ENCODE data around the gene PLEKHA7.
A peak's percentile ranks its signal among the peaks of the same experiment; 100 is the strongest.

The PLEKHA7 gene

GRCh38 chr11:16999116-16999515 lies 15.1 kb downstream of the PLEKHA7 start:
- DNase-seq (ENCODE audit: low spot score): no peak
- H3K4me3 Mint-ChIP-seq: no peak overlapping the region
- H3K9me3 Mint-ChIP-seq: no peaks in the 10 kb centered on the region
- H3K36me3 Mint-ChIP-seq (ENCODE audit: low read depth): no peaks in the 10 kb centered on the region
- H3K27ac Mint-ChIP-seq: no peak overlapping the region
- H3K27me3 Mint-ChIP-seq (ENCODE audit: low read depth): peaks cover 5% of the 10 kb centered on the region
- H3K4me1 Mint-ChIP-seq (ENCODE audit: low read depth): no peaks in the 10 kb centered on the region

GRCh38 chr11:16997624-16998023 lies 16.6 kb downstream of the PLEKHA7 start:
- Mint-ChIP-seq H3K27me3 (ENCODE audit: low read depth) (peaks cover 4% of the 10 kb centered on the region), H3K4me3 (no peak overlapping the region), H3K9me3 (no peaks in the 10 kb centered on the region), H3K27ac (no peak overlapping the region), H3K4me1 (ENCODE audit: low read depth) (no peaks in the 10 kb centered on the region), H3K36me3 (ENCODE audit: low read depth) (no peaks in the 10 kb centered on the region)
- no peak for DNase-seq (ENCODE audit: low spot score)

GRCh38 chr11:16993495-16993894 lies 20.7 kb downstream of the PLEKHA7 start:
- no peaks in the 10 kb centered on the region for H3K27me3 Mint-ChIP-seq (ENCODE audit: low read depth)
- no peak overlapping the region for H3K4me3 Mint-ChIP-seq
- H3K27ac Mint-ChIP-seq: no peak overlapping the region
- DNase-seq (ENCODE audit: low spot score): no peak
- H3K9me3 Mint-ChIP-seq: no peaks in the 10 kb centered on the region
- H3K36me3 Mint-ChIP-seq (ENCODE audit: low read depth): no peaks in the 10 kb centered on the region
- peaks cover 7% of the 10 kb centered on the region for H3K4me1 Mint-ChIP-seq (ENCODE audit: low read depth)

- H3K27ac Mint-ChIP-seq: no peak overlapping the region
- H3K9me3 Mint-ChIP-seq: no peaks in the 10 kb centered on the region
These were observed 21.4 kb downstream of the PLEKHA7 start for GRCh38 chr11:16992846-16993245.

GRCh38 chr11:16989554-16989953 lies 24.7 kb downstream of the PLEKHA7 start:
- H3K4me1 Mint-ChIP-seq (ENCODE audit: low read depth): peaks cover 23% of the 10 kb centered on the region
- H3K4me3 Mint-ChIP-seq: no peak overlapping the region
- no peaks in the 10 kb centered on the region for H3K27me3 Mint-ChIP-seq (ENCODE audit: low read depth)
- DNase-seq (ENCODE audit: low spot score): no peak
- no peaks in the 10 kb centered on the region for H3K9me3 Mint-ChIP-seq
- H3K36me3 Mint-ChIP-seq (ENCODE audit: low read depth): no peaks in the 10 kb centered on the region
- no peak overlapping the region for H3K27ac Mint-ChIP-seq

More at GRCh38 chr11:16992846-16993245, 21.4 kb downstream of the PLEKHA7 start:
- H3K36me3 Mint-ChIP-seq (ENCODE audit: low read depth): no peaks in the 10 kb centered on the region
- no peaks in the 10 kb centered on the region for H3K27me3 Mint-ChIP-seq (ENCODE audit: low read depth)
- no peak overlapping the region for H3K4me3 Mint-ChIP-seq
- H3K4me1 Mint-ChIP-seq (ENCODE audit: low read depth): peaks cover 8% of the 10 kb centered on the region
- DNase-seq (ENCODE audit: low spot score): no peak

GRCh38 chr11:16987205-16987568 lies 27.0 kb downstream of the PLEKHA7 start:
- no peak overlapping the region for H3K27ac Mint-ChIP-seq
- H3K36me3 Mint-ChIP-seq (ENCODE audit: low read depth): no peaks in the 10 kb centered on the region
- H3K9me3 Mint-ChIP-seq: no peaks in the 10 kb centered on the region
- no peak for DNase-seq (ENCODE audit: low spot score)
- H3K4me3 Mint-ChIP-seq: no peak overlapping the region
- H3K4me1 Mint-ChIP-seq (ENCODE audit: low read depth): peaks cover 23% of the 10 kb centered on the region
- H3K27me3 Mint-ChIP-seq (ENCODE audit: low read depth): no peaks in the 10 kb centered on the region

- Mint-ChIP-seq H3K36me3 (ENCODE audit: low read depth) (no peaks in the 10 kb centered on the region), H3K4me1 (ENCODE audit: low read depth) (peaks cover 23% of the 10 kb centered on the region), H3K27me3 (ENCODE audit: low read depth) (no peaks in the 10 kb centered on the region), H3K9me3 (no peaks in the 10 kb centered on the region), H3K4me3 (peak overlapping the region; percentile 45), H3K27ac (peak overlapping the region; percentile 84)
- DNase-seq (ENCODE audit: low spot score): peak; percentile 36
These were observed 27.6 kb downstream of the PLEKHA7 start for GRCh38 chr11:16986434-16987204.

GRCh38 chr11:16985297-16985696 lies 28.9 kb downstream of the PLEKHA7 start:
- H3K9me3 Mint-ChIP-seq: no peaks in the 10 kb centered on the region
- no peak overlapping the region for H3K27ac Mint-ChIP-seq
- DNase-seq (ENCODE audit: low spot score): no peak
- peaks cover 23% of the 10 kb centered on the region for H3K4me1 Mint-ChIP-seq (ENCODE audit: low read depth)
- H3K27me3 Mint-ChIP-seq (ENCODE audit: low read depth): no peaks in the 10 kb centered on the region
- no peaks in the 10 kb centered on the region for H3K36me3 Mint-ChIP-seq (ENCODE audit: low read depth)
- H3K4me3 Mint-ChIP-seq: no peak overlapping the region

GRCh38 chr11:16984229-16984628 lies 30.0 kb downstream of the PLEKHA7 start:
- H3K27me3 Mint-ChIP-seq (ENCODE audit: low read depth): no peaks in the 10 kb centered on the region
- DNase-seq (ENCODE audit: low spot score): no peak
- H3K9me3 Mint-ChIP-seq: no peaks in the 10 kb centered on the region
- no peak overlapping the region for H3K27ac Mint-ChIP-seq
- no peak overlapping the region for H3K4me3 Mint-ChIP-seq
- H3K36me3 Mint-ChIP-seq (ENCODE audit: low read depth): no peaks in the 10 kb centered on the region
- H3K4me1 Mint-ChIP-seq (ENCODE audit: low read depth): peaks cover 21% of the 10 kb centered on the region

- peaks cover 15% of the 10 kb centered on the region for H3K4me1 Mint-ChIP-seq (ENCODE audit: low read depth)
- no peaks in the 10 kb centered on the region for H3K27me3 Mint-ChIP-seq (ENCODE audit: low read depth)
- no peaks in the 10 kb centered on the region for H3K36me3 Mint-ChIP-seq (ENCODE audit: low read depth)
- no peak overlapping the region for H3K4me3 Mint-ChIP-seq
- no peak overlapping the region for H3K27ac Mint-ChIP-seq
- no peaks in the 10 kb centered on the region for H3K9me3 Mint-ChIP-seq
- DNase-seq (ENCODE audit: low spot score): no peak
These were observed 31.4 kb downstream of the PLEKHA7 start for GRCh38 chr11:16982809-16983208.

- peaks cover 11% of the 10 kb centered on the region for H3K4me1 Mint-ChIP-seq (ENCODE audit: low read depth)
- no peaks in the 10 kb centered on the region for H3K36me3 Mint-ChIP-seq (ENCODE audit: low read depth)
- no peak for DNase-seq (ENCODE audit: low spot score)
- peaks cover 5% of the 10 kb centered on the region for H3K27me3 Mint-ChIP-seq (ENCODE audit: low read depth)
- no peak overlapping the region for H3K4me3 Mint-ChIP-seq
- H3K27ac Mint-ChIP-seq: no peak overlapping the region
- H3K9me3 Mint-ChIP-seq: no peaks in the 10 kb centered on the region
These were observed 31.9 kb downstream of the PLEKHA7 start for GRCh38 chr11:16982256-16982671.

GRCh38 chr11:16981651-16982194 lies 32.5 kb downstream of the PLEKHA7 start:
- Mint-ChIP-seq H3K4me1 (ENCODE audit: low read depth) (peaks cover 11% of the 10 kb centered on the region), H3K27me3 (ENCODE audit: low read depth) (peaks cover 10% of the 10 kb centered on the region), H3K36me3 (ENCODE audit: low read depth) (no peaks in the 10 kb centered on the region), H3K4me3 (no peak overlapping the region), H3K9me3 (no peaks in the 10 kb centered on the region), H3K27ac (no peak overlapping the region)
- DNase-seq (ENCODE audit: low spot score): no peak

GRCh38 chr11:16979703-16980622 lies 34.3 kb downstream of the PLEKHA7 start:
- peaks cover 13% of the 10 kb centered on the region for H3K27me3 Mint-ChIP-seq (ENCODE audit: low read depth)
- H3K9me3 Mint-ChIP-seq: no peaks in the 10 kb centered on the region
- no peaks in the 10 kb centered on the region for H3K4me1 Mint-ChIP-seq (ENCODE audit: low read depth)
- DNase-seq (ENCODE audit: low spot score): no peak
- no peak overlapping the region for H3K4me3 Mint-ChIP-seq
- no peak overlapping the region for H3K27ac Mint-ChIP-seq
- no peaks in the 10 kb centered on the region for H3K36me3 Mint-ChIP-seq (ENCODE audit: low read depth)

- H3K4me3 Mint-ChIP-seq: no peak overlapping the region
- no peak for DNase-seq (ENCODE audit: low spot score)
- peaks cover 13% of the 10 kb centered on the region for H3K27me3 Mint-ChIP-seq (ENCODE audit: low read depth)
- no peaks in the 10 kb centered on the region for H3K4me1 Mint-ChIP-seq (ENCODE audit: low read depth)
- no peaks in the 10 kb centered on the region for H3K9me3 Mint-ChIP-seq
- no peaks in the 10 kb centered on the region for H3K36me3 Mint-ChIP-seq (ENCODE audit: low read depth)
- no peak overlapping the region for H3K27ac Mint-ChIP-seq
These were observed 36.3 kb downstream of the PLEKHA7 start for GRCh38 chr11:16977994-16978315.
